ENCODE measurements around the gene TMEM94. TPM values are rescaled to one million over a fixed set of nuclear protein-coding genes. Genes with fewer than 3 reads are reported as not detected.

Gene TMEM94
- total RNA-seq, 1 donor from 2014 or later, result 125 TPM

DNA sequence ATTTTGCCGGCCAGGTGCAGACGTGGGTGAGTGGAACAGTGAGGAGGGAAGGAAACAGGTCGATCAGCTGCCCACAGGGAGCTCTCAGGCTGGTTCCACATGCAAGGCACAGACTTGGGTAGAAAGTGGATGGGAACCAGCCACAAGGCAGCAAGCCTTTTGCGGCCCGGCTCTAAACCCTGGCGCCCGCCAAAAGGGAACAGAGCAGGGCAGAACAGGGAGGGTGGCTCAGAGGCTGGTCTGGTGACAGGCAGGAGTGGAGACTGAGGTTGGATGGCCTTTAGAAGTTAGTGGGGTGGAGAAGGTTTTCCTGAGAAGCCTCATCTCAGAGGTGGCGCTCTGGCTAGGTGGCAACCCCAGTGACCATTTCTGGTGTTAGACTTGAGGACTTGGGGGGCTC is 79.4 kb downstream of the TMEM94 start:
- Histone ChIP-seq H3K4me3 (no peak overlapping the region), H3K9me3 (no peaks in the 10 kb centered on the region), H3K36me3 (peaks cover 0 to 2% of the 10 kb centered on the region in 2 donors), H3K4me1 (no peaks in the 10 kb centered on the region), H3K27me3 (no peaks in the 10 kb centered on the region), H3K27ac (no peak overlapping the region)
- TF ChIP-seq, protein P1, sequence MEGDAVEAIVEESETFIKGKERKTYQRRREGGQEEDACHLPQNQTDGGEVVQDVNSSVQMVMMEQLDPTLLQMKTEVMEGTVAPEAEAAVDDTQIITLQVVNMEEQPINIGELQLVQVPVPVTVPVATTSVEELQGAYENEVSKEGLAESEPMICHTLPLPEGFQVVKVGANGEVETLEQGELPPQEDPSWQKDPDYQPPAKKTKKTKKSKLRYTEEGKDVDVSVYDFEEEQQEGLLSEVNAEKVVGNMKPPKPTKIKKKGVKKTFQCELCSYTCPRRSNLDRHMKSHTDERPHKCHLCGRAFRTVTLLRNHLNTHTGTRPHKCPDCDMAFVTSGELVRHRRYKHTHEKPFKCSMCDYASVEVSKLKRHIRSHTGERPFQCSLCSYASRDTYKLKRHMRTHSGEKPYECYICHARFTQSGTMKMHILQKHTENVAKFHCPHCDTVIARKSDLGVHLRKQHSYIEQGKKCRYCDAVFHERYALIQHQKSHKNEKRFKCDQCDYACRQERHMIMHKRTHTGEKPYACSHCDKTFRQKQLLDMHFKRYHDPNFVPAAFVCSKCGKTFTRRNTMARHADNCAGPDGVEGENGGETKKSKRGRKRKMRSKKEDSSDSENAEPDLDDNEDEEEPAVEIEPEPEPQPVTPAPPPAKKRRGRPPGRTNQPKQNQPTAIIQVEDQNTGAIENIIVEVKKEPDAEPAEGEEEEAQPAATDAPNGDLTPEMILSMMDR (IDR thresholded peaks at IDR 0.05), result no peak
- no peak for DNase-seq (ENCODE audit: low spot score in 2 of 2)
- intact Hi-C loops (cut with DNase I), result no loop called here

DNA sequence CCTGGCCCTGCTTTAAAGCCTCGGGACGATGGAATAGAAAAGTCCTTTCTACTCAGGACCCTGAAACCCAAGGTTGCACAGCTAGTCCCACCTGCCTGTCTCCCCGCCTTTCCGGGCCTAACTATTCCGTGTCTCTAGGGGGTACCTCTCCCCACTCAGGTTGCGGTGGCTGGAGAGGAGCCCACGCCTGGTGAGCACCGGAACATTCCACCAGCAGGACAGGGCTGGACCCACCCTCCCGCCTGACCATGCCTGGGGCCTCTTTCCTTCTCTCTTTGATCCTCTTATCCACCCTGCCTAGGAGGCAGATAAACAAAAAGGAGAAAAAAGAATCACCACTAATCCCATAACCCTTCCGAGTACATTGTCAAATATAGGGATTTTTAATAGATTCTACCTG is 79.9 kb downstream of the TMEM94 start:
- TF ChIP-seq, protein P1 (IDR thresholded peaks at IDR 0.05), result no peak
- no peak overlapping the region for H3K27ac ChIP-seq
- intact Hi-C loops (cut with DNase I), result no loop called here
- peaks cover 0 to 2% of the 10 kb centered on the region in 2 donors for H3K36me3 ChIP-seq
- H3K9me3 ChIP-seq, result no peaks in the 10 kb centered on the region
- no peaks in the 10 kb centered on the region for H3K27me3 ChIP-seq
- H3K4me1 ChIP-seq, result no peaks in the 10 kb centered on the region
- no peak for DNase-seq (ENCODE audit: low spot score in 2 of 2)
- no peak overlapping the region for H3K4me3 ChIP-seq

DNA sequence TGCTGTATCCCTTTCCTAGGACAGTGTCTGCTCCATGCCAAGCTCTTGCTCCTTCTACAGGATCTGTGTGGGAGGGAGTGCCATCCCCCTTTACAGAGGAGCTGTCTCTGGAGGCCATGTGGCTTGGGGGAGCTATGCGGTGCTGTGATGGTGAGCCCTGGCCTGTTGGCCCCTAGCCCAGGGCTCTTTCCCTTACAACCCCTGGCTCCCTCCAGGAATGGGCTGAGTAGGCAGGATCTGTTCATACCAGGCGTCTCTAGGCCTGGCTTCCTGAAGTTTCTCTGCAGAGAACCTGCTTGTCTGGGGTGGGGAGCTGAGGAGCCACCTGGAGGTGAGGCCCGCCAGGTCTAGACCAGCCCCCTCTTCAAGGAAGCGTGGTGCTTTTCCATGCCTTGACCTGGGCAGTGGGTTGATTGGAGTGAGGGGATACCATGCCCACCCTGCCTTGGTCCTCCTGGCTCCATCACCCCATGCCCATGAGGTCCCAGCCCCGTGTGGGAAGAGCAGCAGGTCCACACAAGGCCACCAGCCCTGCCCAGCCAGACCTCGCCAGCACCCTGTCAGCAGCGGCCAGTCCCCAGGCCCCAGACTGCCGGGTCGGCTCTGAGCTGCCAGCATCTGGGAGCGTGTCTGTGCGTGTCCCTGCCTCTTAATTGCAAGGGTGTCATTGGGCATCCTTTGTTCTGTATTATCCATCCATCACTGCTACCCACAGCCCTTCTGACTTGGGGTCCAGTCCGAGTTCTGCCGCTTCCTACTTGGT is 83.7 kb downstream of the TMEM94 start:
- Histone ChIP-seq H3K9me3 (no peaks in the 10 kb centered on the region), H3K4me1 (no peaks in the 10 kb centered on the region), H3K27me3 (no peaks in the 10 kb centered on the region), H3K27ac (no peak overlapping the region), H3K4me3 (no peak overlapping the region), H3K36me3 (no peaks in the 10 kb centered on the region)
- TF ChIP-seq, protein P1 (IDR thresholded peaks at IDR 0.05), result no peak
- intact Hi-C loops (cut with DNase I), result no loop called here
- DNase-seq (ENCODE audit: low spot score in 2 of 2), result no peak

DNA sequence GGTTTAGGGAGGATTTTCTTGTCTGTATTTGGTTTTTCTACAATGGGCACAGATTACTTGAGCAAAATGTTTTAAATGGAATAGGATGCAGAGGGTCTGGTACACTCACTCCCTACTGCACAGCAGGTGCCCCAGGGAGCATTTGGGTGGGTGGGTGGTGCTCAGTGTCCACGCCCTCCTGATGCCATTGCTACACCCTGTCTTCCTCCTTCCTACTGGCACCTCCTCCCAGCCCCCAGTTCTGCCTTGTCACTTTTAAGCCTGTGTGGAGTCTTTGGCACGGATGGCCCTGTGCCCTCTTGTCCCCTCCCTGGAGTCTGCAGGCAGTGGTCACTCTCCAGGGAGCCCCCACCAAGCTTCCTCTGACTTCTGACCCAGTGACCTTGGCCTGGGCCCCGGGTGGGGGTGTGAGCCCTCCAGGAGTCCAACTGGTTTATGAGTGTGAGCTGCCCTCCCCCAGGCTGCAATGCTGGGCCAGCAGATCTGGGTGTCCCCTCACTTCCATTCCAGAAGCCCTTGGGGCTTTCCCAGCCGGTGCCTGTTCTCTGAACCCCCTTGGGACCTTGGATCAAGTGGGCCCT is 84.6 kb downstream of the TMEM94 start:
- no peak overlapping the region for H3K27ac ChIP-seq
- intact Hi-C loops (cut with DNase I), result no loop called here

DNA sequence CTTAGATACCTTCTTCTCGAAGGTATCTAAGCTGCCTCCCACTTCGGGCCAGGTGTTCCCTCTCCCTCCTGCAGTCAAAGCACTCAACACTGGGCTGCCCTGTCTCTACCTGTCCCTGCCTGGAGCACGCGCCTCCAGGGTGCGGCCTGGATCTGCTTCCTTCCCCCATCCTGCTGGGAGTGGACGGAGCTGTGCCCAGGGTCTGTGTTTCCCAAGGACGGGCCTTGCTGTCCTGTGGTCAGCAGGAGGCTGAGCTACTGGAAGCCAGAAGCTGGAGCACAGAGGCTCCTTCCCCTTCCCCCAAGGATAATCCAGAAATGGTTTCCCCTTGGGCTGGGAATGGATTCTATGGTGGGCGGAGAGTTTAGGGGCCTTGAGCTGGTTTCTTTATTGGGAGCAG is 85.8 kb downstream of the TMEM94 start:
- Histone ChIP-seq H3K9me3 (no peaks in the 10 kb centered on the region), H3K4me3 (no peak overlapping the region), H3K27ac (no peak overlapping the region), H3K27me3 (no peaks in the 10 kb centered on the region), H3K4me1 (no peaks in the 10 kb centered on the region), H3K36me3 (no peaks in the 10 kb centered on the region)
- DNase-seq (ENCODE audit: low spot score in 2 of 2), result no peak
- intact Hi-C loops (cut with DNase I), result no loop called here
- TF ChIP-seq, protein P1 (IDR thresholded peaks at IDR 0.05), result no peak

More for the DNA sequence above, 84.6 kb downstream of the TMEM94 start:
- no peak for DNase-seq (ENCODE audit: low spot score in 2 of 2)
- Histone ChIP-seq H3K36me3 (no peaks in the 10 kb centered on the region), H3K27me3 (no peaks in the 10 kb centered on the region), H3K9me3 (no peaks in the 10 kb centered on the region), H3K4me1 (no peaks in the 10 kb centered on the region), H3K4me3 (no peak overlapping the region)
- TF ChIP-seq, protein P1 (IDR thresholded peaks at IDR 0.05), result no peak
